HG02885 (cell line): ENCODE results near the gene FOXL1.

Experiments
- ATAC-seq: cut with Tn5 transposase; IDR thresholded peaks from one replicate; pipeline ENCODE4 v1.9.1; 2021; ENCODE audit warnings: mild to moderate bottlenecking; ENCODE audit not compliant: unreplicated experiment, poor library complexity

The FOXL1 gene

GRCh38 chr16:86547286-86547685 lies 31.1 kb upstream of the FOXL1 start:
- no peak for ATAC-seq

- ATAC-seq, result no peak
Observed at GRCh38 chr16:86549076-86549892, 29.1 kb upstream of the FOXL1 start.

- no peak for ATAC-seq
Observed at GRCh38 chr16:86549893-86550190, 28.5 kb upstream of the FOXL1 start.

GRCh38 chr16:86550281-86550680 lies 28.1 kb upstream of the FOXL1 start:
- ATAC-seq, result no peak

- ATAC-seq, result no peak
Observed at GRCh38 chr16:86553356-86553755, 25.0 kb upstream of the FOXL1 start.

GRCh38 chr16:86554599-86554916 lies 23.8 kb upstream of the FOXL1 start:
- ATAC-seq, result no peak

GRCh38 chr16:86554917-86555703 lies 23.2 kb upstream of the FOXL1 start, which contains the start of gene MTHFSD:
MTHFSD (minus strand) TSS chr16:86555235; CDS start chr16:86555184, 51 bp downstream.
- peak; percentile 92 for ATAC-seq

GRCh38 chr16:86555704-86556075 lies 22.7 kb upstream of the FOXL1 start:
- ATAC-seq, result no peak

GRCh38 chr16:86556576-86556975 lies 21.8 kb upstream of the FOXL1 start:
- no peak for ATAC-seq

- no peak for ATAC-seq
Observed at GRCh38 chr16:86557587-86557986, 20.8 kb upstream of the FOXL1 start.

GRCh38 chr16:86558355-86559193 lies 19.8 kb upstream of the FOXL1 start:
- ATAC-seq, result no peak

GRCh38 chr16:86559802-86560305 lies 18.5 kb upstream of the FOXL1 start:
- ATAC-seq, result no peak

- no peak for ATAC-seq
Observed at GRCh38 chr16:86562356-86562755, 16.0 kb upstream of the FOXL1 start.

GRCh38 chr16:86563469-86564345 lies 14.6 kb upstream of the FOXL1 start:
- peak; percentile 73 for ATAC-seq

- no peak for ATAC-seq
Observed at GRCh38 chr16:86565181-86565631, 13.1 kb upstream of the FOXL1 start.

GRCh38 chr16:86565644-86566511 lies 12.5 kb upstream of the FOXL1 start:
- no peak for ATAC-seq

- no peak for ATAC-seq
Observed at GRCh38 chr16:86566601-86566965, 11.8 kb upstream of the FOXL1 start, which contains the start of gene FOXC2. FOXC2 (plus strand) TSS chr16:86566829; CDS start chr16:86567336, 507 bp downstream.

- ATAC-seq, result no peak
Observed at GRCh38 chr16:86566966-86567700, 11.2 kb upstream of the FOXL1 start.
